PC-3 (cell line): ENCODE results near the gene MATN1.
A peak's percentile ranks its signal among the peaks of the same experiment; 100 is the strongest.

Source experiments
- CTCF ChIP-seq: fragments of 300-600 bp; sonication (generic); conservative IDR thresholded peaks from 2 replicates; pipeline ENCODE4 v1.5.1; 2017; ENCODE audit warnings: antibody characterized with exemption, low read depth, mild to moderate bottlenecking, low read length
- EZH2phosphoT487 ChIP-seq: fragments of 300-600 bp; sonication (generic); IDR thresholded peaks from 2 replicates; pipeline ENCODE4 v1.6.1; 2018; ENCODE audit warnings: mild to moderate bottlenecking, antibody characterized with exemption, low read length, borderline replicate concordance

DNA sequence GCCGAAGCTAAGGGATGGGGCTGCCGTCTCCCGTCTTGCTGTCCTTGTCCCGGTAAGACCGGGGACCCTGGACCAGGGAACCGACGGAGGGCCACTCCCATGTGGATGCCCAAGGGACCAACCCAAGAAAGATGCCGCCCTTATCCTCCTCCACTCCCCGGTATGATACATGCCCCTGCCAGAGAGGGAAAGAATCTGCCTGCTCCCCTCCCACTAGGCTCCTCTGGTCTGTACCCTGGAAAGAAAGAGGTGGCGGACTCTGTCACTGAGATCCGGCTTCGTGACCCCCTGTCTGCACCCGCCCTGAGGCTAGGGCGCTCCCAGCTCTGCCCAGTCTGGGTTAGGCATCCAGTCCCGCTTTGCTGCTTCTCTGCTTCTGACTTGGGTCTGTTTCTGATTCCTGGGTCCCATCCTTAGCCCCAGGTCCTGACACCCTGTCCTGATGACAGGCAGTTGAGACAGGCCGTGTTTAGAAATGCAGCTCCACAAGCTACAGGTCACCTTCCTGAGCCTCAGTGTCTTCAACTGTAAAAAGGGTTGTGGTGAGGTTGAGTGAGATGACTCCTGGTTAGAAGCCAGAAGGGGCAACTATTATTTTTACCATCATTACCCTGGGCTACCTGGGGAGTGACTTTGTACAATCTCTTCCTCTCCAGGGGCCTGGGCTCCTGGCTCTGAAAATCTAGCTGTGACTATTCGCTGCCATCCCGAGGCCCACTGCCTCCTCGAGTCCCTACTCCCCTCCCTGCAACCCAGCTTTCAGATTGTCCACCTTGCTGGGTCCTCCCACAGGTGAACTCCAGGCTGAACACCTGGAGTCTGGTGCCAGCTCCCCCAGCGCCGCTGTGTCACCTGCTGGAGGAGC, 3.7 kb downstream of the MATN1 start:
- TF ChIP-seq EZH2phosphoT487 (no peak), CTCF (0 out of 2 replicates have a peak, but pooled peaks have one; percentile 15)
